HepG2 (cell line): ENCODE data around the gene RFC2. TPM values are rescaled to one million over a fixed set of nuclear protein-coding genes. Genes with fewer than 3 reads are reported as not detected.

Experiments used
- AFF4 ChIP-seq: sonication (generic); formaldehyde crosslinking; IDR thresholded peaks from 2 replicates; pipeline ENCODE4 v1.4.0; 2020; ENCODE audit warnings: missing genetic modification reagents
- CEBPG ChIP-seq: IDR thresholded peaks from 2 replicates; pipeline ENCODE4 v1.6.1; 2016
- DMAP1 ChIP-seq: IDR thresholded peaks from 2 replicates; pipeline ENCODE4 v1.6.1; 2016
- EED ChIP-seq: sonication (generic); formaldehyde crosslinking; IDR thresholded peaks from 2 replicates; pipeline ENCODE4 v1.5.0; 2020; ENCODE audit warnings: mild to moderate bottlenecking, missing genetic modification reagents
- ELF4 ChIP-seq: sonication (generic); formaldehyde crosslinking; IDR thresholded peaks from 2 replicates; pipeline ENCODE4 v1.5.0; 2020; ENCODE audit warnings: missing genetic modification reagents, mild to moderate bottlenecking, moderate library complexity, borderline replicate concordance
- FOXA3 ChIP-seq: IDR thresholded peaks from 2 replicates; pipeline ENCODE4 v1.6.1; 2016; ENCODE audit warnings: missing genetic modification reagents, missing compliant biosample characterization
- IKZF4 ChIP-seq: sonication (generic); formaldehyde crosslinking; IDR thresholded peaks from 2 replicates; pipeline ENCODE4 v1.5.1; 2020; ENCODE audit warnings: borderline replicate concordance, mild to moderate bottlenecking, low read depth, missing genetic modification reagents; ENCODE audit errors: not compliant biosample characterization
- KDM2A ChIP-seq: sonication (generic); formaldehyde crosslinking; IDR thresholded peaks from 2 replicates; pipeline ENCODE4 v1.4.0; 2020; ENCODE audit warnings: low read depth, missing genetic modification reagents, borderline replicate concordance
- MEIS1 ChIP-seq: sonication (generic); formaldehyde crosslinking; IDR thresholded peaks from 2 replicates; pipeline ENCODE4 v1.9.0; 2021; ENCODE audit warnings: mild to moderate bottlenecking, missing genetic modification reagents, moderate library complexity, borderline replicate concordance
- SNAPC4 ChIP-seq: sonication (generic); formaldehyde crosslinking; IDR thresholded peaks from 2 replicates; pipeline ENCODE4 v1.4.0; 2020; ENCODE audit warnings: mild to moderate bottlenecking, missing genetic modification reagents
- STAG1 ChIP-seq: sonication (generic); formaldehyde crosslinking; IDR thresholded peaks from 2 replicates; pipeline ENCODE4 v1.4.0; 2020; ENCODE audit warnings: missing genetic modification reagents
- ZMAT3 ChIP-seq: sonication (generic); formaldehyde crosslinking; conservative IDR thresholded peaks from 2 replicates; pipeline ENCODE4 v1.7.0; 2021; ENCODE audit warnings: missing genetic modification reagents
- ZNF83 ChIP-seq: sonication (generic); formaldehyde crosslinking; IDR thresholded peaks from 2 replicates; pipeline ENCODE4 v1.4.0; 2020; ENCODE audit warnings: missing genetic modification reagents, mild to moderate bottlenecking, borderline replicate concordance
- polyA plus RNA-seq, 8 experiments: library from polyadenylated mRNA; depleted of rRNA in 3 of 8; stranded (reverse) in 7 of 8; unstranded in 1 of 8; fragments of >200 nt; fragmentation: Illumina TruSeq in 4 of 8; extraction: Trizol in 4 of 8; gene quantifications; 2 replicates each; pipeline versions ENCODE4 v1.2.1 to v1.2.3, GENCODE V29; 2011 to 2016; ENCODE audit warnings: low read depth in 4 of 8, missing spikeins in 1 of 8, mixed read lengths in 1 of 8; ENCODE audit not compliant: insufficient read depth in 1 of 8
- total RNA-seq, 5 experiments: library from RNA; depleted of rRNA; stranded (reverse); fragments of >200 nt; fragmentation: Illumina TruSeq; extraction: Trizol; gene quantifications; 2 replicates each; pipeline ENCODE4 v1.2.3, GENCODE V29; 2016; ENCODE audit warnings: low read depth in 1 of 5
- TF ChIP-seq, protein P1 (sequence below): IDR thresholded peaks from 2 replicates; pipeline ENCODE4 v1.6.1; 2016
- TF ChIP-seq, protein P2 (sequence below): sonication (generic); formaldehyde crosslinking; IDR thresholded peaks from 2 replicates; pipeline ENCODE4 v1.8.1; 2023; ENCODE audit warnings: missing genetic modification reagents, mild to moderate bottlenecking, borderline replicate concordance
- TF ChIP-seq, protein P3 (sequence below): sonication (generic); formaldehyde crosslinking; IDR thresholded peaks from 2 replicates; pipeline ENCODE4 v1.4.0; 2020; ENCODE audit warnings: mild to moderate bottlenecking, missing genetic modification reagents

The RFC2 gene
- total and polyA plus RNA-seq, 2 of the 13 experiments (the other 11 are each of a cell fraction or from before 2014, with no cell fraction given), result 14.6 to 43.5 TPM

DNA sequence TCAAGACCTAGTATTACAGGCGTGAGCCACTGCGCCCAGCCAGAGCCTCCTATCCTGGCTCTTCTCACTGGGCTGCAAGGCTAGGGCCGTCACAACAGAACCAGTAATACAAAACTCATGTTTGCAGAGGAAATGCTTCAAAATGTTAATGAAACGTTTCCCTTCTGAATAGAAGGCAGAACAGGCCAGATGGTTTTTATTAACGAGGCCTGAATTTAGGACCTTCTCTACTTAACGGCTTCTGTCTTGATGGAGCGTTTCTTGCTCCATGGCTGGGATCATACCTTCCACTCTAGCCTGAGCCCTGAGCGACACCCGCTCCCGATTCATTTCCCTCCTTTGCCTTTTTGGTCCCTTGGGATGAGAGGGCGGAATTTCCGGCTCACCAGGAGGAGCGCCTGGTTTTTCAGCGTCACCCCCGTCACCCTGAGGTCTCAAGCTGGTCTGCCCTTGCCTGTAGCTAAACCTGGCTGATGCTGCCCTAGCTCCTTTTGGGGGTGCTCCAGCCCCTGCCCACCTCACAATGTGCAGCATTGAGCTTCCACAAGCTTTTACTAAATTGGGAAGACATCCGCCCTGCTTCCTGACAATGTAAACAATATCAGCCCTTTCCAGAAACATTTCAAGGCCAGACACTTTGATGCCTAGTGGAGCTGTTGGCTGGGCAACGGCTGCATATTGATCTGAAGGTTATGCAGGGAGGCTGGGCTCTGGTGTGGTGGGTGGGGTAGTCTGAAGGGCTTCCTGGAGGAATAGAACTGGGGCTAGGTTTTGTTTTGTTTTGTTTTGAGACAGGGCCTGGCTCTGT, 40.2 kb upstream of the RFC2 start (continued):
- TF ChIP-seq SNAPC4 (CRISPR knock-in tag) (no peak), ELF4 (CRISPR knock-in tag) (0 out of 2 replicates have a peak, but pooled peaks have one; percentile 55), ZNF83 (CRISPR knock-in tag) (no peak), CEBPG (CRISPR knock-in tag) (peak; percentile 44; the same call in 1 of the 2 replicates), KDM2A (CRISPR knock-in tag) (no peak), MEIS1 (CRISPR knock-in tag) (no peak), AFF4 (CRISPR knock-in tag) (no peak), FOXA3 (CRISPR knock-in tag) (peak; percentile 86), DMAP1 (CRISPR knock-in tag) (0 out of 2 replicates have a peak, but pooled peaks have one; percentile 35), ZMAT3 (CRISPR knock-in tag) (peak; percentile 78; the same call in 1 of the 2 replicates), IKZF4 (CRISPR knock-in tag) (peak; percentile 66), STAG1 (CRISPR knock-in tag) (no peak; the same call in 1 of the 2 replicates), EED (CRISPR knock-in tag) (0 out of 2 replicates have a peak, but pooled peaks have one; percentile 47)
- TF ChIP-seq, protein P1, sequence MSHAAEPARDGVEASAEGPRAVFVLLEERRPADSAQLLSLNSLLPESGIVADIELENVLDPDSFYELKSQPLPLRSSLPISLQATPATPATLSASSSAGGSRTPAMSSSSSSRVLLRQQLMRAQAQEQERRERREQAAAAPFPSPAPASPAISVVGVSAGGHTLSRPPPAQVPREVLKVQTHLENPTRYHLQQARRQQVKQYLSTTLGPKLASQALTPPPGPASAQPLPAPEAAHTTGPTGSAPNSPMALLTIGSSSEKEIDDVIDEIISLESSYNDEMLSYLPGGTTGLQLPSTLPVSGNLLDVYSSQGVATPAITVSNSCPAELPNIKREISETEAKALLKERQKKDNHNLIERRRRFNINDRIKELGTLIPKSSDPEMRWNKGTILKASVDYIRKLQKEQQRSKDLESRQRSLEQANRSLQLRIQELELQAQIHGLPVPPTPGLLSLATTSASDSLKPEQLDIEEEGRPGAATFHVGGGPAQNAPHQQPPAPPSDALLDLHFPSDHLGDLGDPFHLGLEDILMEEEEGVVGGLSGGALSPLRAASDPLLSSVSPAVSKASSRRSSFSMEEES (CRISPR knock-in tag), result no peak
- TF ChIP-seq, protein P2, sequence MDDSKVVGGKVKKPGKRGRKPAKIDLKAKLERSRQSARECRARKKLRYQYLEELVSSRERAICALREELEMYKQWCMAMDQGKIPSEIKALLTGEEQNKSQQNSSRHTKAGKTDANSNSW, result no peak
- TF ChIP-seq, protein P3, sequence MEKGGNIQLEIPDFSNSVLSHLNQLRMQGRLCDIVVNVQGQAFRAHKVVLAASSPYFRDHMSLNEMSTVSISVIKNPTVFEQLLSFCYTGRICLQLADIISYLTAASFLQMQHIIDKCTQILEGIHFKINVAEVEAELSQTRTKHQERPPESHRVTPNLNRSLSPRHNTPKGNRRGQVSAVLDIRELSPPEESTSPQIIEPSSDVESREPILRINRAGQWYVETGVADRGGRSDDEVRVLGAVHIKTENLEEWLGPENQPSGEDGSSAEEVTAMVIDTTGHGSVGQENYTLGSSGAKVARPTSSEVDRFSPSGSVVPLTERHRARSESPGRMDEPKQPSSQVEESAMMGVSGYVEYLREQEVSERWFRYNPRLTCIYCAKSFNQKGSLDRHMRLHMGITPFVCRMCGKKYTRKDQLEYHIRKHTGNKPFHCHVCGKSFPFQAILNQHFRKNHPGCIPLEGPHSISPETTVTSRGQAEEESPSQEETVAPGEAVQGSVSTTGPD (CRISPR knock-in tag), result no peak
